GM23338 (cell line): ENCODE data around the gene FBLN1. TPM values are rescaled to one million over a fixed set of nuclear protein-coding genes. Genes with fewer than 3 reads are reported as not detected.

ENCODE experiments used
- ATAC-seq: fragments of 200-7000 bp; cut with Tn5 transposase; 3 replicates; pipeline ENCODE4 v1.9.1; 2020
- DNase-seq: peaks from one replicate; pipeline ENCODE4 v3.0.0-alpha.2; 2015; ENCODE audit warnings: low spot score
- H2AFZ ChIP-seq: fragments of 200-600 bp; sonication (generic); 2 replicates; pipeline ENCODE4 v1.8.0; 2016; ENCODE audit warnings: antibody characterized with exemption, mild to moderate bottlenecking, moderate library complexity
- H3F3A ChIP-seq: fragments of 200-600 bp; sonication (generic); replicated peaks from 2 replicates; pipeline ENCODE4 v1.8.0; 2017; ENCODE audit warnings: antibody characterized with exemption, mixed run types, low read depth
- H3K27ac ChIP-seq: fragments of 200-600 bp; sonication (generic); 2 replicates; pipeline ENCODE4 v1.6.1; 2016; ENCODE audit warnings: low read depth
- H3K27me3 ChIP-seq: fragments of 200-600 bp; sonication (generic); 2 replicates; pipeline ENCODE4 v1.8.0; 2016; ENCODE audit warnings: mild to moderate bottlenecking, mixed run types, moderate library complexity; ENCODE audit not compliant: insufficient read depth
- H3K36me3 ChIP-seq: fragments of 200-600 bp; sonication (generic); 2 replicates; pipeline ENCODE4 v1.8.0; 2016; ENCODE audit warnings: mild to moderate bottlenecking; ENCODE audit not compliant: insufficient read depth
- H3K4me1 ChIP-seq: fragments of 200-600 bp; sonication (generic); 2 replicates; pipeline ENCODE4 v1.8.0; 2016; ENCODE audit warnings: mild to moderate bottlenecking, moderate library complexity; ENCODE audit not compliant: insufficient read depth
- H3K4me2 ChIP-seq: fragments of 200-600 bp; sonication (generic); 2 replicates; pipeline ENCODE4 v1.7.1; 2017; ENCODE audit warnings: mixed run types
- H3K4me3 ChIP-seq: fragments of 200-600 bp; sonication (generic); 2 replicates; pipeline ENCODE4 v1.6.1; 2016; ENCODE audit warnings: mixed run types
- H3K79me2 ChIP-seq: fragments of 200-600 bp; sonication (generic); replicated peaks from 2 replicates; pipeline ENCODE4 v1.8.0; 2017; ENCODE audit warnings: mild to moderate bottlenecking; ENCODE audit not compliant: insufficient read depth
- H3K9me2 ChIP-seq: fragments of 200-600 bp; sonication (generic); 2 replicates; pipeline ENCODE4 v1.8.0; 2017; ENCODE audit not compliant: insufficient read depth
- H4K20me1 ChIP-seq: fragments of 200-600 bp; sonication (generic); replicated peaks from 2 replicates; pipeline ENCODE4 v1.8.0; 2017; ENCODE audit warnings: mild to moderate bottlenecking; ENCODE audit not compliant: insufficient read depth
- H3K27ac Mint-ChIP-seq: 2 replicates; pipeline ENCODE4 v1.8.0; 2020; ENCODE audit warnings: inconsistent platforms, mild to moderate bottlenecking, moderate library complexity, mixed read lengths
- H3K27me3 Mint-ChIP-seq: 3 replicates; pipeline ENCODE4 v1.8.0; 2022; ENCODE audit warnings: low read depth, mild to moderate bottlenecking, moderate library complexity, mixed read lengths, inconsistent platforms; ENCODE audit not compliant: insufficient read depth, poor library complexity
- H3K36me3 Mint-ChIP-seq: 3 replicates; pipeline ENCODE4 v1.8.0; 2021; ENCODE audit warnings: low read depth, mild to moderate bottlenecking, inconsistent platforms, moderate library complexity, mixed read lengths
- H3K4me1 Mint-ChIP-seq: 3 replicates; pipeline ENCODE4 v1.8.0; 2020; ENCODE audit warnings: mild to moderate bottlenecking, inconsistent platforms, mixed read lengths
- H3K4me3 Mint-ChIP-seq: 3 replicates; pipeline ENCODE4 v1.8.0; 2021; ENCODE audit warnings: moderate library complexity, mild to moderate bottlenecking, inconsistent platforms, mixed read lengths
- H3K9me3 Mint-ChIP-seq: 3 replicates; pipeline ENCODE4 v1.8.0; 2020; ENCODE audit warnings: moderate library complexity, mild to moderate bottlenecking, inconsistent platforms, mixed read lengths
- EZH2 ChIP-seq: fragments of 200-600 bp; sonication (generic); IDR thresholded peaks from one replicate; pipeline ENCODE4 v1.8.0; 2017; ENCODE audit warnings: antibody characterized with exemption, mild to moderate bottlenecking, low read depth; ENCODE audit not compliant: unreplicated experiment
- EZH2phosphoT487 ChIP-seq: fragments of 200-600 bp; sonication (generic); IDR thresholded peaks from one replicate; pipeline ENCODE4 v1.8.1; 2018; ENCODE audit warnings: antibody characterized with exemption; ENCODE audit not compliant: unreplicated experiment
- JUNB ChIP-seq: IDR thresholded peaks from one replicate; pipeline ENCODE4 v1.6.1; 2016; ENCODE audit warnings: antibody characterized with exemption; ENCODE audit not compliant: unreplicated experiment
- NANOG ChIP-seq: IDR thresholded peaks from 2 replicates; pipeline ENCODE4 v1.6.1; 2016; ENCODE audit warnings: antibody characterized with exemption, borderline replicate concordance
- POLR2AphosphoS5 ChIP-seq: IDR thresholded peaks from 2 replicates; pipeline ENCODE4 v1.6.1; 2016; ENCODE audit warnings: antibody characterized with exemption, low read depth
- STAT1 ChIP-seq: IDR thresholded peaks from one replicate; pipeline ENCODE4 v1.6.1; 2016; ENCODE audit warnings: antibody characterized with exemption; ENCODE audit not compliant: unreplicated experiment
- ZNF114 ChIP-seq: fragments of 250-450 bp; sonication (Bioruptor Pico); IDR thresholded peaks from 2 replicates; pipeline ENCODE4 v1.5.0; 2020; ENCODE audit warnings: mild to moderate bottlenecking, moderate library complexity
- ZNF331 ChIP-seq: fragments of 250-450 bp; sonication (Bioruptor Pico); IDR thresholded peaks from 2 replicates; pipeline ENCODE4 v1.5.0; 2020; ENCODE audit warnings: low read depth, mild to moderate bottlenecking, moderate library complexity
- polyA plus RNA-seq: library from polyadenylated mRNA; unstranded; fragments of >200 nt; fragmentation: Nextera tagmentation; extraction: Ambion mirVana; gene quantifications from 2 replicates; pipeline ENCODE4 v1.2.1, GENCODE V29; 2016
- total RNA-seq: library from RNA; depleted of rRNA; stranded (reverse); fragments of >200 nt; shearing (Covaris generic); gene quantifications from 2 replicates; pipeline ENCODE4 v1.2.3, GENCODE V29; 2014
- TF ChIP-seq, protein P1 (sequence below): IDR thresholded peaks from one replicate; pipeline ENCODE4 v1.6.1; 2018; ENCODE audit warnings: antibody characterized with exemption; ENCODE audit not compliant: unreplicated experiment
- TF ChIP-seq, protein P2 (sequence below): fragments of 250-450 bp; sonication (Bioruptor Pico); IDR thresholded peaks from 2 replicates; pipeline ENCODE4 v1.5.0; 2020; ENCODE audit warnings: mild to moderate bottlenecking, moderate library complexity
- TF ChIP-seq, protein P3 (sequence below), 2 experiments: fragments of 200-600 bp in 1 of 2; sonication (generic) in 1 of 2; conservative IDR thresholded peaks; 2 replicates each; pipeline versions ENCODE4 v1.5.1 to v1.6.1; 2016 to 2017; ENCODE audit warnings: antibody characterized with exemption in 2 of 2, low read depth in 2 of 2, mild to moderate bottlenecking in 2 of 2, moderate library complexity in 1 of 2
- TF ChIP-seq, protein P4 (sequence below): IDR thresholded peaks from 2 replicates; pipeline ENCODE4 v1.6.1; 2016; ENCODE audit warnings: antibody characterized with exemption

FBLN1 gene
- total and polyA plus RNA-seq, 2 experiments from 2014 or later, result 90.1 to 137 TPM

DNA sequence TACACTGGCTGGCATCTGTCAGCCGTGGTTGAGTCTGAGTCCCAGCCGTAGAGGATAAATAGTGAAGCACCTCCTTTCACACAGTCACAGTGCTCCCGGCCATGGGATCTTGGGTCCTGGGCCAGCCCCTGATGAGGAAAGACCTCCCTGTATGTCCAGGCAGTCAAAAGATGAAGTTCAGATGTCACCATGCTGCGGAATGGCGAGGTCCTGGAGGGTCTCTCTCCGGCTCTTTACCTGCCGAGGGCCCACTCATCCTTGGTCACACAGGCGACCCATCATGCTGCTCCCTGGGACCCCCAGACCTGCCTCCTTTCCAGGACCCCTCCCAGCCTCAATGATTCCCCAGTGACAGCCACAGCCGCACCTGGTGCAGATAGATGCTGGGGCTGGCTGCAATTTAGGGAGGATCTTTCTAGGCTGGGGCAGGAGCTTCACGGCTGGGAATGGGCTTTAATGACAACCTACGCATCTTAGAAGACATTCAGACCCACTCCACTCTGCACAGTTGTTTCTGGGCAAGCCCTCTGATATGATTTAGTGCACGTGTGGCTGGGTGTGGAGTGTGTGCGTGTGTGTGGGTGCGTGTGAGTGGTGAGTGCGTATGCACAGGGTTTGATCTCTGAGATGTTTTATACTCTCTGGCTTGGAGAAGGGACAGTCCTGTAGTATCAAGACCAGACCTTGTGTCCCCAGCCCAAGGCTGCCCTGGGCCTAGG lies 79.7 kb downstream of the FBLN1 start:
- Mint-ChIP-seq H3K27ac (peak overlapping the region; percentile 11; the same call in 1 of the 2 replicates), H3K4me1 (peaks cover 7% of the 10 kb centered on the region), H3K9me3 (no peaks in the 10 kb centered on the region), H3K36me3 (no peaks in the 10 kb centered on the region), H3K27me3 (peaks cover 9% of the 10 kb centered on the region), H3K4me3 (no peak overlapping the region)
- Histone ChIP-seq H3K79me2 (no peaks in the 10 kb centered on the region), H3K27ac (no peak overlapping the region), H3K4me1 (no peaks in the 10 kb centered on the region), H3K36me3 (no peaks in the 10 kb centered on the region), H2AFZ (no peak overlapping the region), H3K4me3 (no peak overlapping the region), H3F3A (no peaks in the 10 kb centered on the region), H4K20me1 (no peaks in the 10 kb centered on the region), H3K4me2 (no peak overlapping the region), H3K27me3 (no peaks in the 10 kb centered on the region), H3K9me2 (no peaks in the 10 kb centered on the region)
- TF ChIP-seq, protein P1, sequence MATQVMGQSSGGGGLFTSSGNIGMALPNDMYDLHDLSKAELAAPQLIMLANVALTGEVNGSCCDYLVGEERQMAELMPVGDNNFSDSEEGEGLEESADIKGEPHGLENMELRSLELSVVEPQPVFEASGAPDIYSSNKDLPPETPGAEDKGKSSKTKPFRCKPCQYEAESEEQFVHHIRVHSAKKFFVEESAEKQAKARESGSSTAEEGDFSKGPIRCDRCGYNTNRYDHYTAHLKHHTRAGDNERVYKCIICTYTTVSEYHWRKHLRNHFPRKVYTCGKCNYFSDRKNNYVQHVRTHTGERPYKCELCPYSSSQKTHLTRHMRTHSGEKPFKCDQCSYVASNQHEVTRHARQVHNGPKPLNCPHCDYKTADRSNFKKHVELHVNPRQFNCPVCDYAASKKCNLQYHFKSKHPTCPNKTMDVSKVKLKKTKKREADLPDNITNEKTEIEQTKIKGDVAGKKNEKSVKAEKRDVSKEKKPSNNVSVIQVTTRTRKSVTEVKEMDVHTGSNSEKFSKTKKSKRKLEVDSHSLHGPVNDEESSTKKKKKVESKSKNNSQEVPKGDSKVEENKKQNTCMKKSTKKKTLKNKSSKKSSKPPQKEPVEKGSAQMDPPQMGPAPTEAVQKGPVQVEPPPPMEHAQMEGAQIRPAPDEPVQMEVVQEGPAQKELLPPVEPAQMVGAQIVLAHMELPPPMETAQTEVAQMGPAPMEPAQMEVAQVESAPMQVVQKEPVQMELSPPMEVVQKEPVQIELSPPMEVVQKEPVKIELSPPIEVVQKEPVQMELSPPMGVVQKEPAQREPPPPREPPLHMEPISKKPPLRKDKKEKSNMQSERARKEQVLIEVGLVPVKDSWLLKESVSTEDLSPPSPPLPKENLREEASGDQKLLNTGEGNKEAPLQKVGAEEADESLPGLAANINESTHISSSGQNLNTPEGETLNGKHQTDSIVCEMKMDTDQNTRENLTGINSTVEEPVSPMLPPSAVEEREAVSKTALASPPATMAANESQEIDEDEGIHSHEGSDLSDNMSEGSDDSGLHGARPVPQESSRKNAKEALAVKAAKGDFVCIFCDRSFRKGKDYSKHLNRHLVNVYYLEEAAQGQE, result no peak
- TF ChIP-seq POLR2AphosphoS5, result no peak
- TF ChIP-seq, protein P2, sequence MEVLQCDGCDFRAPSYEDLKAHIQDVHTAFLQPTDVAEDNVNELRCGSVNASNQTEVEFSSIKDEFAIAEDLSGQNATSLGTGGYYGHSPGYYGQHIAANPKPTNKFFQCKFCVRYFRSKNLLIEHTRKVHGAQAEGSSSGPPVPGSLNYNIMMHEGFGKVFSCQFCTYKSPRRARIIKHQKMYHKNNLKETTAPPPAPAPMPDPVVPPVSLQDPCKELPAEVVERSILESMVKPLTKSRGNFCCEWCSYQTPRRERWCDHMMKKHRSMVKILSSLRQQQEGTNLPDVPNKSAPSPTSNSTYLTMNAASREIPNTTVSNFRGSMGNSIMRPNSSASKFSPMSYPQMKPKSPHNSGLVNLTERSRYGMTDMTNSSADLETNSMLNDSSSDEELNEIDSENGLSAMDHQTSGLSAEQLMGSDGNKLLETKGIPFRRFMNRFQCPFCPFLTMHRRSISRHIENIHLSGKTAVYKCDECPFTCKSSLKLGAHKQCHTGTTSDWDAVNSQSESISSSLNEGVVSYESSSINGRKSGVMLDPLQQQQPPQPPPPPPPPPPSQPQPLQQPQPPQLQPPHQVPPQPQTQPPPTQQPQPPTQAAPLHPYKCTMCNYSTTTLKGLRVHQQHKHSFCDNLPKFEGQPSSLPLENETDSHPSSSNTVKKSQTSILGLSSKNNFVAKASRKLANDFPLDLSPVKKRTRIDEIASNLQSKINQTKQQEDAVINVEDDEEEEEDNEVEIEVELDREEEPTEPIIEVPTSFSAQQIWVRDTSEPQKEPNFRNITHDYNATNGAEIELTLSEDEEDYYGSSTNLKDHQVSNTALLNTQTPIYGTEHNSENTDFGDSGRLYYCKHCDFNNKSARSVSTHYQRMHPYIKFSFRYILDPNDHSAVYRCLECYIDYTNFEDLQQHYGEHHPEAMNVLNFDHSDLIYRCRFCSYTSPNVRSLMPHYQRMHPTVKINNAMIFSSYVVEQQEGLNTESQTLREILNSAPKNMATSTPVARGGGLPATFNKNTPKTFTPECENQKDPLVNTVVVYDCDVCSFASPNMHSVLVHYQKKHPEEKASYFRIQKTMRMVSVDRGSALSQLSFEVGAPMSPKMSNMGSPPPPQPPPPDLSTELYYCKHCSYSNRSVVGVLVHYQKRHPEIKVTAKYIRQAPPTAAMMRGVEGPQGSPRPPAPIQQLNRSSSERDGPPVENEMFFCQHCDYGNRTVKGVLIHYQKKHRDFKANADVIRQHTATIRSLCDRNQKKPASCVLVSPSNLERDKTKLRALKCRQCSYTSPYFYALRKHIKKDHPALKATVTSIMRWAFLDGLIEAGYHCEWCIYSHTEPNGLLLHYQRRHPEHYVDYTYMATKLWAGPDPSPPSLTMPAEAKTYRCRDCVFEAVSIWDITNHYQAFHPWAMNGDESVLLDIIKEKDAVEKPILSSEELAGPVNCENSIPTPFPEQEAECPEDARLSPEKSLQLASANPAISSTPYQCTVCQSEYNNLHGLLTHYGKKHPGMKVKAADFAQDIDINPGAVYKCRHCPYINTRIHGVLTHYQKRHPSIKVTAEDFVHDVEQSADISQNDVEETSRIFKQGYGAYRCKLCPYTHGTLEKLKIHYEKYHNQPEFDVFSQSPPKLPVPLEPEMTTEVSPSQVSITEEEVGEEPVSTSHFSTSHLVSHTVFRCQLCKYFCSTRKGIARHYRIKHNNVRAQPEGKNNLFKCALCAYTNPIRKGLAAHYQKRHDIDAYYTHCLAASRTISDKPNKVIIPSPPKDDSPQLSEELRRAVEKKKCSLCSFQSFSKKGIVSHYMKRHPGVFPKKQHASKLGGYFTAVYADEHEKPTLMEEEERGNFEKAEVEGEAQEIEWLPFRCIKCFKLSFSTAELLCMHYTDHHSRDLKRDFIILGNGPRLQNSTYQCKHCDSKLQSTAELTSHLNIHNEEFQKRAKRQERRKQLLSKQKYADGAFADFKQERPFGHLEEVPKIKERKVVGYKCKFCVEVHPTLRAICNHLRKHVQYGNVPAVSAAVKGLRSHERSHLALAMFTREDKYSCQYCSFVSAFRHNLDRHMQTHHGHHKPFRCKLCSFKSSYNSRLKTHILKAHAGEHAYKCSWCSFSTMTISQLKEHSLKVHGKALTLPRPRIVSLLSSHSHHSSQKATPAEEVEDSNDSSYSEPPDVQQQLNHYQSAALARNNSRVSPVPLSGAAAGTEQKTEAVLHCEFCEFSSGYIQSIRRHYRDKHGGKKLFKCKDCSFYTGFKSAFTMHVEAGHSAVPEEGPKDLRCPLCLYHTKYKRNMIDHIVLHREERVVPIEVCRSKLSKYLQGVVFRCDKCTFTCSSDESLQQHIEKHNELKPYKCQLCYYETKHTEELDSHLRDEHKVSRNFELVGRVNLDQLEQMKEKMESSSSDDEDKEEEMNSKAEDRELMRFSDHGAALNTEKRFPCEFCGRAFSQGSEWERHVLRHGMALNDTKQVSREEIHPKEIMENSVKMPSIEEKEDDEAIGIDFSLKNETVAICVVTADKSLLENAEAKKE (CRISPR knock-in tag), result no peak
- TF ChIP-seq JUNB, result no peak
- TF ChIP-seq, protein P3, sequence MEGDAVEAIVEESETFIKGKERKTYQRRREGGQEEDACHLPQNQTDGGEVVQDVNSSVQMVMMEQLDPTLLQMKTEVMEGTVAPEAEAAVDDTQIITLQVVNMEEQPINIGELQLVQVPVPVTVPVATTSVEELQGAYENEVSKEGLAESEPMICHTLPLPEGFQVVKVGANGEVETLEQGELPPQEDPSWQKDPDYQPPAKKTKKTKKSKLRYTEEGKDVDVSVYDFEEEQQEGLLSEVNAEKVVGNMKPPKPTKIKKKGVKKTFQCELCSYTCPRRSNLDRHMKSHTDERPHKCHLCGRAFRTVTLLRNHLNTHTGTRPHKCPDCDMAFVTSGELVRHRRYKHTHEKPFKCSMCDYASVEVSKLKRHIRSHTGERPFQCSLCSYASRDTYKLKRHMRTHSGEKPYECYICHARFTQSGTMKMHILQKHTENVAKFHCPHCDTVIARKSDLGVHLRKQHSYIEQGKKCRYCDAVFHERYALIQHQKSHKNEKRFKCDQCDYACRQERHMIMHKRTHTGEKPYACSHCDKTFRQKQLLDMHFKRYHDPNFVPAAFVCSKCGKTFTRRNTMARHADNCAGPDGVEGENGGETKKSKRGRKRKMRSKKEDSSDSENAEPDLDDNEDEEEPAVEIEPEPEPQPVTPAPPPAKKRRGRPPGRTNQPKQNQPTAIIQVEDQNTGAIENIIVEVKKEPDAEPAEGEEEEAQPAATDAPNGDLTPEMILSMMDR (conservative IDR thresholded peaks at IDR 0.05; ENCODE audit: low read depth in 2 of 2), result no peak
- no peak for TF ChIP-seq STAT1
- no peak for TF ChIP-seq EZH2
- TF ChIP-seq ZNF331 (CRISPR knock-in tag), result no peak
- TF ChIP-seq NANOG, result no peak
- no peak for TF ChIP-seq EZH2phosphoT487
- TF ChIP-seq ZNF114 (CRISPR knock-in tag), result no peak
- TF ChIP-seq, protein P4, sequence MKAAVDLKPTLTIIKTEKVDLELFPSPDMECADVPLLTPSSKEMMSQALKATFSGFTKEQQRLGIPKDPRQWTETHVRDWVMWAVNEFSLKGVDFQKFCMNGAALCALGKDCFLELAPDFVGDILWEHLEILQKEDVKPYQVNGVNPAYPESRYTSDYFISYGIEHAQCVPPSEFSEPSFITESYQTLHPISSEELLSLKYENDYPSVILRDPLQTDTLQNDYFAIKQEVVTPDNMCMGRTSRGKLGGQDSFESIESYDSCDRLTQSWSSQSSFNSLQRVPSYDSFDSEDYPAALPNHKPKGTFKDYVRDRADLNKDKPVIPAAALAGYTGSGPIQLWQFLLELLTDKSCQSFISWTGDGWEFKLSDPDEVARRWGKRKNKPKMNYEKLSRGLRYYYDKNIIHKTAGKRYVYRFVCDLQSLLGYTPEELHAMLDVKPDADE, result no peak
- ATAC-seq, result no peak
- no peak for DNase-seq
